Ovary (tissue), 3 donors: ENCODE results near the gene LRCH1.

Experiments
- CTCF ChIP-seq, 3 donors: fragments of 450-650 bp in 2 of 3; fragments of 200-600 bp in 1 of 3; IDR thresholded peaks; one replicate each; pipeline versions ENCODE4 v1.5.1 to v1.8.0; 2016 to 2022; ENCODE audit warnings: antibody characterized with exemption in 3 of 3, mild to moderate bottlenecking in 1 of 3
- EP300 ChIP-seq: sonication (generic); formaldehyde crosslinking; IDR thresholded peaks from one replicate; pipeline ENCODE4 v1.6.1; 2017; ENCODE audit warnings: antibody characterized with exemption
- POLR2A ChIP-seq: fragments of 450-650 bp; IDR thresholded peaks from one replicate; pipeline ENCODE4 v1.6.1; 2017; ENCODE audit warnings: antibody characterized with exemption, mild to moderate bottlenecking, moderate library complexity
- donor health status: DM: no; HTN: no; CAD: no.

GRCh38 chr13:46554951-46555350 is 2.0 kb downstream of the LRCH1 start:
- no peak for TF ChIP-seq CTCF (IDR thresholded peaks at IDR 0.05)
- no peak for TF ChIP-seq POLR2A
- no peak for TF ChIP-seq EP300
